SK-N-SH (cell line): ENCODE data around the gene MPPED2. TPM values are rescaled to one million over a fixed set of nuclear protein-coding genes. Genes with fewer than 3 reads are reported as not detected.

Source experiments
- CTCF ChIA-PET: fragments of 300-600, 350-600 bp; formaldehyde crosslinking; extraction: SDS; loops from one replicate; lab custom pipeline; 2021; lab: Yijun Ruan, JAX
- POLR2A ChIA-PET: fragments of 350-600 bp; sonication (Branson Sonifier 250); formaldehyde crosslinking; extraction: SDS; loops from one replicate; lab custom pipeline; 2020; ENCODE audit warnings: antibody characterized with exemption, inconsistent platforms; lab: Yijun Ruan, JAX
- DNase-seq: peaks from one replicate; pipeline ENCODE4 v3.0.0; 2012
- H2AFZ ChIP-seq: fragments of 200-600 bp; sonication (generic); 2 replicates; pipeline ENCODE4 v1.8.1; 2016; ENCODE audit warnings: antibody characterized with exemption, mild to moderate bottlenecking, low read depth
- H3F3A ChIP-seq: fragments of 200-600 bp; sonication (generic); replicated peaks from 2 replicates; pipeline ENCODE3; 2016; ENCODE audit warnings: antibody characterized with exemption, mild to moderate bottlenecking; ENCODE audit not compliant: insufficient read depth
- H3K27ac ChIP-seq, 2 experiments: fragments of 200-500 bp in 1 of 2; fragments of 200-600 bp in 1 of 2; sonication (Bioruptor generic) in 1 of 2; sonication (generic), shearing (Covaris generic) in 1 of 2; 2 replicates each; pipeline versions ENCODE4 v1.5.1 to v1.6.1; 2014 to 2016; ENCODE audit warnings: low read depth in 2 of 2, inconsistent platforms in 1 of 2, low read length in 1 of 2, mild to moderate bottlenecking in 1 of 2, mixed read lengths in 1 of 2
- H3K27me3 ChIP-seq: fragments of 200-600 bp; sonication (generic), shearing (Covaris generic); 2 replicates; pipeline ENCODE4 v1.6.1; 2016; ENCODE audit warnings: mixed run types; ENCODE audit not compliant: insufficient read depth
- H3K36me3 ChIP-seq, 2 experiments: fragments of 200-500 bp in 1 of 2; fragments of 200-600 bp in 1 of 2; sonication (Bioruptor generic) in 1 of 2; sonication (generic) in 1 of 2; replicated peaks in 1 of 2; 2 replicates each; pipeline versions ENCODE3 to v1.5.1; 2014 to 2016; ENCODE audit warnings: low read length in 1 of 2, mild to moderate bottlenecking in 1 of 2; ENCODE audit not compliant: insufficient read depth in 2 of 2, control insufficient read depth in 1 of 2
- H3K4me1 ChIP-seq, 2 experiments: fragments of 200-500 bp in 1 of 2; fragments of 200-600 bp in 1 of 2; sonication (Bioruptor generic) in 1 of 2; sonication (generic), shearing (Covaris generic) in 1 of 2; 2 replicates each; pipeline versions ENCODE4 v1.5.1 to v1.6.1; 2014 to 2016; ENCODE audit warnings: low read depth in 1 of 2, low read length in 1 of 2, mixed run types in 1 of 2; ENCODE audit not compliant: insufficient read depth in 2 of 2, control insufficient read depth in 1 of 2
- H3K4me2 ChIP-seq: fragments of 200-600 bp; sonication (generic), shearing (Covaris generic); 2 replicates; pipeline ENCODE4 v1.6.1; 2017; ENCODE audit warnings: mixed run types
- H3K4me3 ChIP-seq, 2 experiments: fragments of 200-500 bp in 1 of 2; fragments of 200-600 bp in 1 of 2; sonication (Bioruptor generic) in 1 of 2; sonication (generic), shearing (Covaris generic) in 1 of 2; 2 replicates each; pipeline versions ENCODE4 v1.5.1 to v1.8.1; 2014 to 2016; ENCODE audit warnings: low read depth in 2 of 2, inconsistent platforms in 1 of 2, low read length in 1 of 2, mild to moderate bottlenecking in 1 of 2, mixed read lengths in 1 of 2, moderate library complexity in 1 of 2
- H3K79me2 ChIP-seq: fragments of 200-600 bp; sonication (generic); 2 replicates; pipeline ENCODE4 v1.8.1; 2017; ENCODE audit warnings: mild to moderate bottlenecking; ENCODE audit not compliant: insufficient read depth
- H3K9ac ChIP-seq: fragments of 200-600 bp; sonication (generic); 2 replicates; pipeline ENCODE4 v1.6.1; 2017; ENCODE audit warnings: mixed run types
- H3K9me2 ChIP-seq: fragments of 200-600 bp; sonication (generic); 2 replicates; pipeline ENCODE4 v1.6.1; 2017; ENCODE audit warnings: mixed run types
- H3K9me3 ChIP-seq: fragments of 200-600 bp; sonication (generic); 2 replicates; pipeline ENCODE4 v1.6.1; 2017; ENCODE audit warnings: mixed run types, mild to moderate bottlenecking, moderate library complexity
- H4K20me1 ChIP-seq: fragments of 200-600 bp; sonication (generic); 2 replicates; pipeline ENCODE4 v1.6.1; 2017; ENCODE audit warnings: mild to moderate bottlenecking, mixed run types; ENCODE audit not compliant: insufficient read depth
- ELF1 ChIP-seq: IDR thresholded peaks from 2 replicates; pipeline ENCODE4 v1.4.0; 2012
- EP300 ChIP-seq, 2 experiments: IDR thresholded peaks; 2 replicates each; pipeline versions ENCODE4 v1.4.0 to v1.6.1; 2012; ENCODE audit warnings: borderline replicate concordance in 1 of 2, low read depth in 1 of 2, low read length in 1 of 2
- FOSL2 ChIP-seq: IDR thresholded peaks from 2 replicates; pipeline ENCODE4 v1.4.0; 2012; ENCODE audit warnings: low read depth, mild to moderate bottlenecking, moderate library complexity, borderline replicate concordance
- GABPA ChIP-seq: IDR thresholded peaks from 2 replicates; pipeline ENCODE4 v1.4.0; 2012; ENCODE audit warnings: low read depth, mild to moderate bottlenecking
- GATA2 ChIP-seq: sonication (generic); formaldehyde crosslinking; IDR thresholded peaks from 2 replicates; pipeline ENCODE4 v1.5.0; 2020; ENCODE audit warnings: mild to moderate bottlenecking, missing genetic modification reagents
- MXI1 ChIP-seq: IDR thresholded peaks from 2 replicates; pipeline ENCODE4 v1.6.1; 2012; ENCODE audit warnings: mild to moderate bottlenecking, low read depth, low read length, improper control_type of control experiment
- NFIC ChIP-seq: IDR thresholded peaks from 2 replicates; pipeline ENCODE4 v1.4.0; 2012; ENCODE audit warnings: borderline replicate concordance
- NRF1 ChIP-seq: IDR thresholded peaks from 2 replicates; pipeline ENCODE4 v1.6.1; 2012; ENCODE audit warnings: low read depth, mild to moderate bottlenecking, low read length
- POLR2AphosphoS5 ChIP-seq: IDR thresholded peaks from 2 replicates; pipeline ENCODE4 v1.6.1; 2012; ENCODE audit warnings: low read depth, low read length
- RAD21 ChIP-seq: IDR thresholded peaks from 2 replicates; pipeline ENCODE4 v1.6.1; 2012; ENCODE audit warnings: mild to moderate bottlenecking, low read length
- RXRA ChIP-seq: IDR thresholded peaks from 2 replicates; pipeline ENCODE4 v1.4.0; 2012; ENCODE audit warnings: low read depth, mild to moderate bottlenecking, borderline replicate concordance
- SIN3A ChIP-seq: IDR thresholded peaks from 2 replicates; pipeline ENCODE4 v1.6.1; 2012; ENCODE audit warnings: low read depth, mild to moderate bottlenecking, low read length, moderate library complexity, borderline replicate concordance
- TAF1 ChIP-seq: IDR thresholded peaks from 2 replicates; pipeline ENCODE4 v1.6.1; 2012; ENCODE audit warnings: low read depth, mild to moderate bottlenecking, low read length, moderate library complexity, borderline replicate concordance
- TCF12 ChIP-seq: IDR thresholded peaks from 2 replicates; pipeline ENCODE4 v1.4.0; 2012
- TEAD4 ChIP-seq: IDR thresholded peaks from 2 replicates; pipeline ENCODE4 v1.4.0; 2012; ENCODE audit warnings: mild to moderate bottlenecking, borderline replicate concordance; ENCODE audit not compliant: insufficient read depth
- WGBS: methylation state at CpG from one replicate; pipeline ENCODE4 v1.1.6; 2017; ENCODE audit warnings: low lambda C conversion rate; 5-methylcytosine and 5-hydroxymethylcytosine counted together
- polyA plus RNA-seq, 3 experiments: library from polyadenylated mRNA; depleted of rRNA; stranded (reverse); fragments of >200 nt; gene quantifications; 2 replicates each; pipeline ENCODE4 v1.2.3, GENCODE V29; 2012
- TF ChIP-seq, protein P1 (sequence below): fragments of 200-600 bp; sonication (generic); IDR thresholded peaks from 2 replicates; pipeline ENCODE4 v1.6.1; 2017; ENCODE audit warnings: antibody characterized with exemption, mild to moderate bottlenecking, moderate library complexity
- TF ChIP-seq, protein P2 (sequence below): IDR thresholded peaks from 2 replicates; pipeline ENCODE4 v1.4.0; 2012; ENCODE audit warnings: low read depth, borderline replicate concordance
- TF ChIP-seq, protein P3 (sequence below): IDR thresholded peaks from 2 replicates; pipeline ENCODE4 v1.4.0; 2012; ENCODE audit warnings: low read depth, borderline replicate concordance
- TF ChIP-seq, protein P4 (sequence below): fragments of 150-350 bp; IDR thresholded peaks from 2 replicates; pipeline ENCODE4 v1.6.1; 2016; ENCODE audit warnings: mild to moderate bottlenecking, low read depth, low read length
- TF ChIP-seq, protein P5 (sequence below): IDR thresholded peaks from 2 replicates; pipeline ENCODE4; 2012

MPPED2 gene
- polyA plus RNA-seq, 1 of the 3 experiments (the other 2 are of a cell fraction) = 0.05 TPM

DNA sequence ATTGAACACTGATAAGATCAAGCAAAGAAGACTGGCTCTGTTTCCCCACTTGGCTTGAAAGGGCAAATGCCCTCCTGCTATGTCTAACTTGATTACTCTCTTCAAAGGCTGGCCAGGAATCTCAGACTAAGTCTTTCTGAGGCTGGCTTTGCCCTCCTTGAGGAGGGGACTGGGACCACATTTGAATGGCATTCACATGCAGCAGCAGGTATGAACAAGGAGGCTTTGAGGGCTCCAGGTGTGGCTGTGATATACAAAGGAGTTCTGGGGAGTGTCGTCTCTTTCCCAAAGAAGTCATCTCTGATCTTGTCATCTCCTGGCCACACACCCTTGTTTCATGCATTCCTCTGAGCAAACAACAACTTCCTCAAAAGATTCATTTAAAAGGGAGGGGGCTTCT is 132.4 kb downstream of the MPPED2 start:
- H3K4me3 ChIP-seq = no peak overlapping the region
- no peaks in the 10 kb centered on the region for H3K36me3 ChIP-seq
- H3K9me3 ChIP-seq = no peaks in the 10 kb centered on the region
- WGBS = no CpG with 5 or more reads among the region's 1 CpG
- CTCF ChIA-PET = no interaction called here
- DNase-seq = no peak
- no peaks in the 10 kb centered on the region for H4K20me1 ChIP-seq
- H3K79me2 ChIP-seq = no peaks in the 10 kb centered on the region
- no peaks in the 10 kb centered on the region for H3K9me2 ChIP-seq
- no peak overlapping the region for H3K4me2 ChIP-seq
- H3K27me3 ChIP-seq = no peaks in the 10 kb centered on the region
- H2AFZ ChIP-seq = no peak overlapping the region
- no peak overlapping the region for H3K9ac ChIP-seq
- TF ChIP-seq POLR2AphosphoS5 (no peak), TCF12 (no peak), TEAD4 (no peak), ELF1 (no peak), MXI1 (no peak), GABPA (no peak), EP300 (IDR thresholded peaks at IDR 0.05; ENCODE audit: borderline replicate concordance in 1 of 2, low read depth in 1 of 2, low read length in 1 of 2) (no peak), RXRA (no peak)
- TF ChIP-seq, protein P1, sequence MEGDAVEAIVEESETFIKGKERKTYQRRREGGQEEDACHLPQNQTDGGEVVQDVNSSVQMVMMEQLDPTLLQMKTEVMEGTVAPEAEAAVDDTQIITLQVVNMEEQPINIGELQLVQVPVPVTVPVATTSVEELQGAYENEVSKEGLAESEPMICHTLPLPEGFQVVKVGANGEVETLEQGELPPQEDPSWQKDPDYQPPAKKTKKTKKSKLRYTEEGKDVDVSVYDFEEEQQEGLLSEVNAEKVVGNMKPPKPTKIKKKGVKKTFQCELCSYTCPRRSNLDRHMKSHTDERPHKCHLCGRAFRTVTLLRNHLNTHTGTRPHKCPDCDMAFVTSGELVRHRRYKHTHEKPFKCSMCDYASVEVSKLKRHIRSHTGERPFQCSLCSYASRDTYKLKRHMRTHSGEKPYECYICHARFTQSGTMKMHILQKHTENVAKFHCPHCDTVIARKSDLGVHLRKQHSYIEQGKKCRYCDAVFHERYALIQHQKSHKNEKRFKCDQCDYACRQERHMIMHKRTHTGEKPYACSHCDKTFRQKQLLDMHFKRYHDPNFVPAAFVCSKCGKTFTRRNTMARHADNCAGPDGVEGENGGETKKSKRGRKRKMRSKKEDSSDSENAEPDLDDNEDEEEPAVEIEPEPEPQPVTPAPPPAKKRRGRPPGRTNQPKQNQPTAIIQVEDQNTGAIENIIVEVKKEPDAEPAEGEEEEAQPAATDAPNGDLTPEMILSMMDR = no peak
- TF ChIP-seq, all 33 proteins: peak for 0
- H3F3A ChIP-seq = no peaks in the 10 kb centered on the region
- H3K4me1 ChIP-seq = no peaks in the 10 kb centered on the region; a peak in 1 of 4 replicates
- no peak overlapping the region for H3K27ac ChIP-seq
- POLR2A ChIA-PET = no interaction called here

DNA sequence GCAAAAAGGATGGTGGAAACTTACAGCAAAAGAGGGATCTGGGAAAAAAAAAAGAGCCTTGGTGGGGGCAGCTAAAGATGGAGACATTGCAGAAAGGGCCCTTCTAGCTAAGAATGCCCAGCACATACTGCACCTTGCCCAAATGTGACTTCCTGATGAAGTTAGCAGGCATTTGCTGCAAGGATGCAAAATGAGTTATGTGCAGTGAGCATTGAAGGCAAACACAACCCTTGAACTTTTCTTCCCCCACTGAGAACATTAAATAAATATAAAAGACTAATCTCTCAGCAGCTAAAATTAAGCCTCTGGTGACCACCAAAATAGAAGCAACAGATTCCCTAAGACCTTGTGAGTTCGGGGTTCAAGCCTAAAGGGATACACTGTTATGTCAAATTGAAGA is 133.3 kb downstream of the MPPED2 start:
- H3K36me3 ChIP-seq = no peaks in the 10 kb centered on the region
- no peaks in the 10 kb centered on the region for H4K20me1 ChIP-seq
- DNase-seq = no peak
- TF ChIP-seq, protein P2, sequence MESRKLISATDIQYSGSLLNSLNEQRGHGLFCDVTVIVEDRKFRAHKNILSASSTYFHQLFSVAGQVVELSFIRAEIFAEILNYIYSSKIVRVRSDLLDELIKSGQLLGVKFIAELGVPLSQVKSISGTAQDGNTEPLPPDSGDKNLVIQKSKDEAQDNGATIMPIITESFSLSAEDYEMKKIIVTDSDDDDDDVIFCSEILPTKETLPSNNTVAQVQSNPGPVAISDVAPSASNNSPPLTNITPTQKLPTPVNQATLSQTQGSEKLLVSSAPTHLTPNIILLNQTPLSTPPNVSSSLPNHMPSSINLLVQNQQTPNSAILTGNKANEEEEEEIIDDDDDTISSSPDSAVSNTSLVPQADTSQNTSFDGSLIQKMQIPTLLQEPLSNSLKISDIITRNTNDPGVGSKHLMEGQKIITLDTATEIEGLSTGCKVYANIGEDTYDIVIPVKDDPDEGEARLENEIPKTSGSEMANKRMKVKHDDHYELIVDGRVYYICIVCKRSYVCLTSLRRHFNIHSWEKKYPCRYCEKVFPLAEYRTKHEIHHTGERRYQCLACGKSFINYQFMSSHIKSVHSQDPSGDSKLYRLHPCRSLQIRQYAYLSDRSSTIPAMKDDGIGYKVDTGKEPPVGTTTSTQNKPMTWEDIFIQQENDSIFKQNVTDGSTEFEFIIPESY = no peak
- TF ChIP-seq RAD21 = no peak
- TF ChIP-seq, protein P3, sequence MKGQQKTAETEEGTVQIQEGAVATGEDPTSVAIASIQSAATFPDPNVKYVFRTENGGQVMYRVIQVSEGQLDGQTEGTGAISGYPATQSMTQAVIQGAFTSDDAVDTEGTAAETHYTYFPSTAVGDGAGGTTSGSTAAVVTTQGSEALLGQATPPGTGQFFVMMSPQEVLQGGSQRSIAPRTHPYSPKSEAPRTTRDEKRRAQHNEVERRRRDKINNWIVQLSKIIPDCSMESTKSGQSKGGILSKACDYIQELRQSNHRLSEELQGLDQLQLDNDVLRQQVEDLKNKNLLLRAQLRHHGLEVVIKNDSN = no peak
- TF ChIP-seq ELF1 = no peak
- TF ChIP-seq SIN3A = no peak
- TF ChIP-seq NRF1 = no peak
- TF ChIP-seq, protein P4, sequence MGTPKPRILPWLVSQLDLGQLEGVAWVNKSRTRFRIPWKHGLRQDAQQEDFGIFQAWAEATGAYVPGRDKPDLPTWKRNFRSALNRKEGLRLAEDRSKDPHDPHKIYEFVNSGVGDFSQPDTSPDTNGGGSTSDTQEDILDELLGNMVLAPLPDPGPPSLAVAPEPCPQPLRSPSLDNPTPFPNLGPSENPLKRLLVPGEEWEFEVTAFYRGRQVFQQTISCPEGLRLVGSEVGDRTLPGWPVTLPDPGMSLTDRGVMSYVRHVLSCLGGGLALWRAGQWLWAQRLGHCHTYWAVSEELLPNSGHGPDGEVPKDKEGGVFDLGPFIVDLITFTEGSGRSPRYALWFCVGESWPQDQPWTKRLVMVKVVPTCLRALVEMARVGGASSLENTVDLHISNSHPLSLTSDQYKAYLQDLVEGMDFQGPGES = no peak
- TF ChIP-seq TAF1 = no peak
- TF ChIP-seq, protein P1 = no peak
- TF ChIP-seq GATA2 (CRISPR knock-in tag) = no peak
- no peak for TF ChIP-seq NFIC
- no peak for TF ChIP-seq FOSL2
- TF ChIP-seq, protein P5, sequence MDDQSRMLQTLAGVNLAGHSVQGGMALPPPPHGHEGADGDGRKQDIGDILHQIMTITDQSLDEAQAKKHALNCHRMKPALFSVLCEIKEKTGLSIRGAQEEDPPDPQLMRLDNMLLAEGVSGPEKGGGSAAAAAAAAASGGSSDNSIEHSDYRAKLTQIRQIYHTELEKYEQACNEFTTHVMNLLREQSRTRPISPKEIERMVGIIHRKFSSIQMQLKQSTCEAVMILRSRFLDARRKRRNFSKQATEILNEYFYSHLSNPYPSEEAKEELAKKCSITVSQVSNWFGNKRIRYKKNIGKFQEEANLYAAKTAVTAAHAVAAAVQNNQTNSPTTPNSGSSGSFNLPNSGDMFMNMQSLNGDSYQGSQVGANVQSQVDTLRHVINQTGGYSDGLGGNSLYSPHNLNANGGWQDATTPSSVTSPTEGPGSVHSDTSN = no peak
- TF ChIP-seq EP300 (IDR thresholded peaks at IDR 0.05; ENCODE audit: borderline replicate concordance in 1 of 2, low read depth in 1 of 2, low read length in 1 of 2) = no peak

More for the DNA sequence above, 133.3 kb downstream of the MPPED2 start:
- Histone ChIP-seq H3K4me1 (no peaks in the 10 kb centered on the region; a peak in 1 of 4 replicates), H3K79me2 (no peaks in the 10 kb centered on the region), H3K4me3 (no peak overlapping the region), H3K9me3 (no peaks in the 10 kb centered on the region), H3F3A (no peaks in the 10 kb centered on the region), H3K9me2 (no peaks in the 10 kb centered on the region), H3K9ac (no peak overlapping the region), H3K27ac (no peak overlapping the region), H3K4me2 (no peak overlapping the region), H2AFZ (no peak overlapping the region), H3K27me3 (no peaks in the 10 kb centered on the region)
- 0% methylated on average over 1 of the region's 1 CpG for WGBS
- CTCF ChIA-PET = no interaction called here
- POLR2A ChIA-PET = no interaction called here
